NCI-H2081 (cell line): Measurements from ENCODE around the gene FRMD3.
"Not testable (repeated sequence)": the region's sequence is repeated elsewhere in the genome, so short reads cannot be mapped to it uniquely, and the experiment has no call there.

ENCODE experiments used
- DNase-seq, 2 experiments: peaks; one replicate each; lab custom pipeline; 2025; lab: John Stamatoyannopoulos, UW

Gene FRMD3

GRCh38 chr9:83388346-83388745 lies 149.9 kb downstream of the FRMD3 start:
- DNase-seq = no peak

- no peak for DNase-seq
These were observed 150.6 kb downstream of the FRMD3 start for GRCh38 chr9:83387401-83388185.

- no peak for DNase-seq
These were observed 152.9 kb downstream of the FRMD3 start for GRCh38 chr9:83385317-83385716.

- DNase-seq = peak; percentile 78 to 94
These were observed 154.0 kb downstream of the FRMD3 start for GRCh38 chr9:83384214-83384613.

DNA sequence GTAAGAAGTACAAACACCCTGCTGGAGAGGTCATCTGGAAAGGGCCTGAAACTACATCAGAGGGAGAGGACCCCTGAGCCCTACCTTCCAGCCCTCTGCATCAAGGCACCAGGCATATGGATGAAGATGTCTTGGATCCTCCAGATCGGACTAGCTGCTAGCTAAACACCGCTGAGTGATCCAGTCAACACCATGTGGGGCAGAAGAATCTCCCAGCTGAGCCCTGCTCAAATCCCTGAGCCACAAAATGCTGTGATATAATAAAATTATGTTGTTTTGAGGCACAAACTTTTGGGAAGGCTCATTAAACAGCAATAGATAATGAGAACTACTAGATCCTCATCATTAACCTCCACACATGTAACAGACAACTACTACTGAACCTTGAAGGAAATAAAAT lies 155.2 kb downstream of the FRMD3 start:
- no peak for DNase-seq

DNA sequence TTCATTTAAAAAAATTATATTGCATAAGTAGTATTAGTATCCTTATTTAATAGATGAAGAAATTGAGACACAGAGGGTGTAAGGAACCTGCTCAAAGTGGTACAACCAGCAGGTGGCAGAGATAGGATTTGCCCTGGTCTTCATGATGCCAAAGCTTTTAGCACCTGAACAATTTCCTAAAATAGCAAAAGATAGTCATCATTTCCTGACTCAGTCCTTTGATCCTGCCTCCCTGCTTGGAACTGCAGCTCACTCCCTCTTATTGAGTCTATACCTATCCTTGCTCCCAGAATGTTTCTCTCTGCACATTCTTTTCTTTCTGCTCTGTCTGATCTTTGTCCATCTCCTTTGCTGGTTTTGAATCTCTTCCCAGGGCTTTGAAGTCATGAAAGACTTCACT lies 155.8 kb downstream of the FRMD3 start:
- no peak for DNase-seq

DNA sequence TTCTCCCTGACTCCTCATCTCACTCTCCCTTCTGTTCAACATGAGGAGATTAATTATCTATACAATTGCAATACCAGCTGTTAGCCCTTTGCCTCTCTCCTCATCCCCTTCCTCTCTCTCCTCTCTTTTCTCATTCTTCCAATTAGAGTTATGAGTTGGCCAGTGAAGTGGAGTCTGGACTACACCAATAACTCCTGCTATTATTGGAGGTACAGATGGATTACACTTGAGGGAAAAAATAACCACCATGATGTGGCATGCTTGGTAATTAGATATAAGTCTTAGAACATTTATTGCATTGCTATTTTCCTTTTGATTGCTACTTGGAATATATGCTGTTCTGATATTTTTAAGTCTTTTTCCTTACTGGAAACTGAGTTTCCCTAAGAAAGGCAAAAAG lies 159.2 kb downstream of the FRMD3 start:
- DNase-seq = no peak

DNA sequence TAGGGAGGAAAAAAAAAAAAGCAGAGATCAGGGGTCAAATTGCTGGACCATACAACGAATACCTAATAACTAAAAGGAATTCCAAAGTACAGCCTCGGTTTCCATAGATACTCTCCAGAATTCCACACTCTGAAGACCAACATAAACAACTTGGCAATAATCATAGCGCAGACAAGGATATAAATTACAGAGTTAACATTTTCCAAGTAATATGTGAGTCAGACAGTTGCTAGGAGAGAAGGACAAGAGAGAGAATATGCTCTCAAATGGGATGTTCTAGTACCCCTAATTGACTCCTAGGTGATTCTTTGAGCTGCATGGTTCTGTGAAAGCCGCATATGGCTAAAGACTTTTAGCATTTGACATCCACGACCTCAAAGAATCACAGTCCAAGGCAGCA lies 165.2 kb downstream of the FRMD3 start:
- DNase-seq = no peak

DNA sequence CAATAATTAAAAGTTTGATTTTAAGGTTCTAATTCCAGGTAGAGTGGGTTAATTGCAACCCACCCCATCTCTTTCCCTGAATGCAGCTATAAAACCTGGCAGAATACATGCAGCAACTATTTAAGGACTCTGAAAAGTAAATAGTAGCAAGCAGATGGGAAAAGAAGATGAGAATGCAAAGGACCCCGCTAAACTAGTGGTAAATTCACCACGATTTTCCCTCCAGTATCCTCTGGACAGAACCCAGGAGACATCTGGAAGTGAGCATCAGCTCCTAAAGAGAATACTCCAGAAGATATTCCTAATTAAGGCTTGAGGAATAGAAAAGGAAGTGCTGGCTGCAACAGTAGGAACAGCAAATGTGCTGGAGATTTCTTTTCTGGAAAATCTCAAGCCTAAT lies 170.9 kb downstream of the FRMD3 start:
- DNase-seq = no peak

- no peak for DNase-seq
These were observed 175.7 kb downstream of the FRMD3 start for GRCh38 chr9:83362341-83362995.

GRCh38 chr9:83359039-83359438 lies 179.2 kb downstream of the FRMD3 start:
- no peak for DNase-seq

DNA sequence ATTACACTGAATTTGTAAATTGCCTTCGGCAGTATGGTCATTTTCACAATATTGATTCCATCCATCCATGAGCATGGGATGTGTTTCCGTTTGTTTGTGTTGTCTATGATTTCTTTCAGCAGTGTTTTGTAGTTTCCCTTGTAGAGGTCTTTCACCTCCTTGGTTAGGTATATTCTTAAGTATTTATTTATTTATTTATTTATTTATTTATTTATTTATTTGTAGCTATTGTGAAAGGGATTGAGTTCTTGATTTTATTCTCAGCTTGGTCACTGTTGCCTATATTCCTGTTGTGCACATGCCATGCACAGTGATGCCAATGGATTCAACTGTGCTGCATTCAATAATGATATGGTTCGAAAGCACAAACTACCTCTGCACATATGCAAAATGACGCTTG lies 179.7 kb downstream of the FRMD3 start:
- not testable (repeated sequence) for DNase-seq

- no peak for DNase-seq
These were observed 182.5 kb downstream of the FRMD3 start for GRCh38 chr9:83355729-83356151.

DNA sequence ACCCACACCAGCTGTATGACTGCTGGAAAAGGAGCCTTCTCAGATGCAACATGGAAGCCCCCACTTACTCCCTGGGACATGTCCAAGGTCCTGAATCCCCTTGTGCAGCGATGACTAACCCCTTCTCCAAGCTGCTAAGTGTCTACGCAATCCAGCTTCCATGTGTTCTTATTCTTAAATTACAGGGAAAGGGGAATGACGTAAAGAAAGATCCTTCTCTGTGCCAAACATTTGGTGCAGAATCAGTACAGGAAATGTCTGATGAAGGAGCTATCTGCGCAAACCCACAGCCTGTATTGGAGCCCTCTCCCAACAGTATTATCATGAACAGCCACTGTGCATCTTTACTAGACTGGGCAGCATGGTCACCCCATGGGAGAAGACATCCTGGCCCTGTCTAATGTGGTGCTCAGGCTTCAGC lies 183.2 kb downstream of the FRMD3 start:
- DNase-seq = no peak

DNA sequence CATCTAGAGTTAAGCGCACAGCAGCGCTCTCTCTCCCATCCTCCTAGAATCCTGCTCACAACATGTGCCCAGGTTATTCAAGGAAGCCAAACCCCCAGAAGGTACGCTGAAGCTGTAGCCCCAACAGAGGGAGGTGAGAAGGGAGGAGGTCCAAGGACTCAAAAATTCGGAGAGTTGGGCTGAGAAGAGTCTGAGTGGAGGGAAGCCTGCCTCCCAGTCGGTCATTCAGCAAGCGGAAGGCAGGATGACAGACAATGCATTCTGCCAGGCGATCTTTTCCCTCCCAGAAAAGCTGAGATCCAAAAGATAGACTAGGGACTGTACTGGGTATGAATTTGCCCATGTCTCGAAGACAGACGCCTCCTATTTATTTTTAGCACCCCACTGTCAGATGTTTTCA lies 189.2 kb downstream of the FRMD3 start:
- DNase-seq = no peak

DNA sequence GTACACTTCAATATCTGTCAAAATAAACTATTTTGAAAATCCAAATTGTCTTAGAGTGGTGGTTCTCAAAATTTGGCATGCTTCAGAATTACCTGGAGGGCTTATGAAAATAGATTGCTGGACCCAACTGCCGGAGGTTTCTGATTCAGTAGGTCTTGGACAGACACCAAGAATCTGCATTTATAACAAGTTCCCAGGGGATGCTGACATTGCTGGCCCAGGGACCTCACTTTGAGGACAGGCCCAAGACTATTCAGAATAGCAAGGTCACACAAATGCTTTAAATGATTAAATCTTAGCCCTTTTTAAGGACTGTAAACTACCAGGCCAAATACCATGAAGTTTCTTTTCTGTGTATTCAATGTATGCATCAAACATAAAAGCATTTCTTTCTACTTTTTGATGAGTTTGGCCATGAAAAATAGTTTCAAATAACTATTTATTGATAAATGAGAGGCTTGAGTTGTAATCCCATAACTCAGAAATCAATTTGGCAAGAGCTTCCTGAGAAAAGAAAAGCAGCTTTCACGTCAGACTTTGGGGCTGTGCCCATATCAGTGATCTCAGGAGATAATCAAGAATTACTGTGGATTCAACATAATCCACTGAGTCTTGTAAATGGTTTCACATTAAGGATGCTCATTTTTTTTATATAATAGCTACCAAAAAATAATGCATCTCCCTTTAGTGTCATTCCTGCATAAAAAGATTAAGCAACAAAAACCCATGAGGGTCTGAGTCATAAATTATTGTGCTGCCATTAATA lies 191.4 kb downstream of the FRMD3 start:
- no peak for DNase-seq

DNA sequence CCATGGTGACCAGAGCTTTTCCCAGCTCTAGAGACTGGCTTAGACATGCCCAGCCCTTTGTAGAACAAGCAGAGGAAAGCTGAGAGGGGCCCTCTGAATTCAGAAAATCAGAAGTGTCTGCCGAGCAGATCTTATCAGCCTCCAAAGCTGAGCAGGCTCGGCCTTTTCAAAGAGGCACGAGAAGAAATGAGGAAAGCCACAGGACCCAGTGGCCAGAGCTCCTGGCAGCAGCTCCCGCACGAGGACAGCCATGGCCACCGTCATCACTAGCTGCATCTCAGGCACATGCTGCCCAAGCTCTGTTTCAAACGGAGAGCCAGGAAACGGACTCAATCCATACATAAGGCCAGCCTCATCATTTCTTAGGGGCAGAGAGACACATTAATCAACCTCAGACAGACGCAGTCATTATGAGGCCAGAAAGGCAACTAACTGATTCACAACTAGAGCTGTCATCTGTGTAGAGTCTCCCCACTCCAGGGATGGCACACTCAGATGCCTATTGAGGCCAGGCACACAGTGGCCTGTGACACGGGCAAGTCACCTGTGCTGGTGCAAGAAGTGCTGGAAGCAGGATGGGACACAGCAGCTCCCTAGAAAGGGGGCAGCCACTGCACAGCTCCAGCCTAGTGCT lies 194.7 kb downstream of the FRMD3 start:
- DNase-seq = no peak

- no peak for DNase-seq
These were observed 195.5 kb downstream of the FRMD3 start for GRCh38 chr9:83342731-83343130.

DNA sequence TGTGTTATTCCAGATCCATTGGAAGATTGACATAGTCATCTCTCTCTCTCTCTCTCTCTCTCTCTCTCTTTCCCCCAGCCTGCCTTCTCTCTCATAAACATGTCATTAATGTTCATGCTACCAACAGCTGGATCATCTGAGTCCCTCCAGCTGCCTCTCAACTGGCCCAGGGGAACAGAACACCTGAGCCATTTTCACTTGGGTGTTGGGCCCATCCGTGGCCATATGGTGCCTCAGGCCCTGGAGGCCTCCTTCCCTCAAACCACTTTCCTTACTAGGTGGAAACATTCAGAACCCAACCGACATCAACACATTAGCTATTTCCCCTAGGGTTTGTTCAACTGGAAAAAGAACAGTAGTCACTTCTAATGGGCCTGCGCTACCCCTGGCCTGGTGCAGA lies 196.2 kb downstream of the FRMD3 start:
- no peak for DNase-seq

- DNase-seq = no peak
These were observed 197.8 kb downstream of the FRMD3 start for GRCh38 chr9:83340451-83340850.

- DNase-seq = no peak
These were observed 198.8 kb downstream of the FRMD3 start for GRCh38 chr9:83339435-83339834.

- no peak for DNase-seq
These were observed 201.5 kb downstream of the FRMD3 start for GRCh38 chr9:83336706-83337105.
